Measurements from ENCODE around the gene FSCN2. TPM values are rescaled to one million over a fixed set of nuclear protein-coding genes. Genes with fewer than 3 reads are reported as not detected.

FSCN2 gene
- total RNA-seq, 1 donor: 5.1 TPM

- Histone ChIP-seq H2AFZ (ENCODE audit: low read length) (no peak overlapping the region), H3K4me1 (ENCODE audit: insufficient read depth, low read length) (peaks cover 44% of the 10 kb centered on the region), H3K4me3 (ENCODE audit: insufficient read depth, low read length) (peak overlapping the region; percentile 74), H3K27ac (ENCODE audit: low read depth, low read length) (peak overlapping the region; percentile 13), H3K9me3 (ENCODE audit: low read depth, low read length) (no peaks in the 10 kb centered on the region), H3K36me3 (ENCODE audit: insufficient read depth, low read length) (peaks cover 9% of the 10 kb centered on the region), H3K4me2 (ENCODE audit: insufficient read depth, low read length) (peak overlapping the region; percentile 87), H4K20me1 (ENCODE audit: insufficient read depth, low read length) (peaks cover 42% of the 10 kb centered on the region), H3K27me3 (ENCODE audit: insufficient read depth, low read length) (no peaks in the 10 kb centered on the region), H3K79me2 (ENCODE audit: insufficient read depth, low read length) (peaks cover 54% of the 10 kb centered on the region)
- TF ChIP-seq CTCF (IDR thresholded peaks at IDR 0.05; ENCODE audit: extremely low read depth, low read depth, low read length): no peak
- no peak for DNase-seq (ENCODE audit: insufficient read length, low spot score, missing footprints)
Measured at GRCh38 chr17:81516439-81516838, 11.7 kb upstream of the FSCN2 start.

GRCh38 chr17:81517009-81517338, 11.2 kb upstream of the FSCN2 start:
- Histone ChIP-seq H2AFZ (ENCODE audit: low read length) (no peak overlapping the region), H4K20me1 (ENCODE audit: insufficient read depth, low read length) (peaks cover 37% of the 10 kb centered on the region), H3K27me3 (ENCODE audit: insufficient read depth, low read length) (no peaks in the 10 kb centered on the region), H3K27ac (ENCODE audit: low read depth, low read length) (peak overlapping the region; percentile 13), H3K9me3 (ENCODE audit: low read depth, low read length) (no peaks in the 10 kb centered on the region), H3K36me3 (ENCODE audit: insufficient read depth, low read length) (peaks cover 4% of the 10 kb centered on the region), H3K4me3 (ENCODE audit: insufficient read depth, low read length) (peak overlapping the region; percentile 74), H3K4me2 (ENCODE audit: insufficient read depth, low read length) (peak overlapping the region; percentile 87), H3K79me2 (ENCODE audit: insufficient read depth, low read length) (peaks cover 48% of the 10 kb centered on the region), H3K4me1 (ENCODE audit: insufficient read depth, low read length) (peaks cover 44% of the 10 kb centered on the region)
- no peak for TF ChIP-seq CTCF (IDR thresholded peaks at IDR 0.05; ENCODE audit: extremely low read depth, low read depth, low read length)
- DNase-seq (ENCODE audit: insufficient read length, low spot score, missing footprints): no peak

- Histone ChIP-seq H3K79me2 (ENCODE audit: insufficient read depth, low read length) (peaks cover 45% of the 10 kb centered on the region), H4K20me1 (ENCODE audit: insufficient read depth, low read length) (peaks cover 40% of the 10 kb centered on the region), H2AFZ (ENCODE audit: low read length) (no peak overlapping the region), H3K4me3 (ENCODE audit: insufficient read depth, low read length) (peak overlapping the region; percentile 68), H3K27me3 (ENCODE audit: insufficient read depth, low read length) (no peaks in the 10 kb centered on the region), H3K27ac (ENCODE audit: low read depth, low read length) (no peak overlapping the region), H3K4me1 (ENCODE audit: insufficient read depth, low read length) (peaks cover 44% of the 10 kb centered on the region), H3K9me3 (ENCODE audit: low read depth, low read length) (no peaks in the 10 kb centered on the region), H3K36me3 (ENCODE audit: insufficient read depth, low read length) (no peaks in the 10 kb centered on the region), H3K4me2 (ENCODE audit: insufficient read depth, low read length) (peak overlapping the region; percentile 81)
- no peak for TF ChIP-seq CTCF (IDR thresholded peaks at IDR 0.05; ENCODE audit: extremely low read depth, low read depth, low read length)
- peak; percentile 95 for DNase-seq (ENCODE audit: insufficient read length, low spot score, missing footprints)
Measured at GRCh38 chr17:81517339-81518112, 10.7 kb upstream of the FSCN2 start.

- H4K20me1 ChIP-seq (ENCODE audit: insufficient read depth, low read length): peaks cover 40% of the 10 kb centered on the region
- no peaks in the 10 kb centered on the region for H3K27me3 ChIP-seq (ENCODE audit: insufficient read depth, low read length)
- H3K36me3 ChIP-seq (ENCODE audit: insufficient read depth, low read length): no peaks in the 10 kb centered on the region
- no peak overlapping the region for H2AFZ ChIP-seq (ENCODE audit: low read length)
- H3K4me1 ChIP-seq (ENCODE audit: insufficient read depth, low read length): peaks cover 44% of the 10 kb centered on the region
- peak overlapping the region; percentile 68 for H3K4me3 ChIP-seq (ENCODE audit: insufficient read depth, low read length)
- H3K27ac ChIP-seq (ENCODE audit: low read depth, low read length): no peak overlapping the region
- peak; percentile 91 for DNase-seq (ENCODE audit: insufficient read length, low spot score, missing footprints)
- no peaks in the 10 kb centered on the region for H3K9me3 ChIP-seq (ENCODE audit: low read depth, low read length)
- H3K4me2 ChIP-seq (ENCODE audit: insufficient read depth, low read length): peak overlapping the region; percentile 81
- no peak for TF ChIP-seq CTCF (IDR thresholded peaks at IDR 0.05; ENCODE audit: extremely low read depth, low read depth, low read length)
- peaks cover 42% of the 10 kb centered on the region for H3K79me2 ChIP-seq (ENCODE audit: insufficient read depth, low read length)
Measured at GRCh38 chr17:81518113-81518784, 9.9 kb upstream of the FSCN2 start.

Measured in osteoblast (primary cell).